Smooth muscle cell (in vitro differentiated cells): ENCODE measurements around the gene TMEM244. TPM values are rescaled to one million over a fixed set of nuclear protein-coding genes. Genes with fewer than 3 reads are reported as not detected.

Source experiments
- DNase-seq: peaks from one replicate; lab custom pipeline; 2025; ENCODE audit not compliant: unreplicated experiment; lab: John Stamatoyannopoulos, UW
- H2AFZ ChIP-seq: fragments of 200-600 bp; sonication (generic); 2 replicates; pipeline ENCODE4 v1.6.0; 2016; ENCODE audit warnings: antibody characterized with exemption, low read depth, mild to moderate bottlenecking
- H3F3A ChIP-seq: fragments of 200-600 bp; sonication (generic); 2 replicates; pipeline ENCODE4 v1.6.0; 2017; ENCODE audit warnings: antibody characterized with exemption, low read depth
- H3K27ac ChIP-seq: fragments of 200-600 bp; sonication (generic); 2 replicates; pipeline ENCODE4 v1.5.1; 2016; ENCODE audit warnings: low read depth, mild to moderate bottlenecking
- H3K27me3 ChIP-seq: fragments of 200-600 bp; sonication (generic); 2 replicates; pipeline ENCODE4 v1.6.1; 2016; ENCODE audit warnings: low read depth, mild to moderate bottlenecking
- H3K36me3 ChIP-seq: fragments of 200-600 bp; sonication (generic); 2 replicates; pipeline ENCODE4 v1.5.1; 2016; ENCODE audit warnings: low read depth
- H3K4me1 ChIP-seq: fragments of 200-600 bp; sonication (generic); 2 replicates; pipeline ENCODE4 v1.5.1; 2016; ENCODE audit warnings: low read depth
- H3K4me2 ChIP-seq: fragments of 200-600 bp; sonication (generic); 2 replicates; pipeline ENCODE4 v1.6.0; 2016; ENCODE audit warnings: mild to moderate bottlenecking
- H3K4me3 ChIP-seq: fragments of 200-600 bp; sonication (generic); 2 replicates; pipeline ENCODE4 v1.5.1; 2016; ENCODE audit warnings: mild to moderate bottlenecking
- H3K79me2 ChIP-seq: fragments of 200-600 bp; sonication (generic); 2 replicates; pipeline ENCODE4 v1.6.0; 2016; ENCODE audit warnings: low read depth, mild to moderate bottlenecking
- H3K9ac ChIP-seq: fragments of 200-600 bp; sonication (generic); 2 replicates; pipeline ENCODE4 v1.6.0; 2016; ENCODE audit warnings: low read depth
- H3K9me3 ChIP-seq: fragments of 200-600 bp; sonication (generic); replicated peaks from 2 replicates; pipeline ENCODE4 v1.5.1; 2016; ENCODE audit warnings: low read depth
- H4K20me1 ChIP-seq: fragments of 200-600 bp; sonication (generic); 2 replicates; pipeline ENCODE4 v1.6.0; 2016; ENCODE audit warnings: low read depth
- CTCF ChIP-seq: fragments of 200-600 bp; sonication (generic); IDR thresholded peaks from 2 replicates; pipeline ENCODE4 v1.5.1; 2017; ENCODE audit warnings: borderline replicate concordance, mild to moderate bottlenecking, antibody characterized with exemption; ENCODE audit not compliant: insufficient read depth, poor library complexity, severe bottlenecking
- WGBS: methylation state at CpG from one replicate; pipeline ENCODE4 v1.1.7; 2016; ENCODE audit warnings: low lambda C conversion rate; 5-methylcytosine and 5-hydroxymethylcytosine counted together
- polyA plus RNA-seq: library from polyadenylated mRNA; unstranded; fragments of >200 nt; fragmentation: Nextera tagmentation; extraction: Ambion mirVana; gene quantifications from 2 replicates; pipeline ENCODE4 v1.2.1, GENCODE V29; 2016
- total RNA-seq: library from RNA; depleted of rRNA; stranded (reverse); fragments of >200 nt; gene quantifications from 2 replicates; pipeline ENCODE4 v1.2.3, GENCODE V29; 2014

The TMEM244 gene
- total and polyA plus RNA-seq, 2 experiments from 2014 or later: not detected

- DNase-seq: no peak
- Histone ChIP-seq H3F3A (no peaks in the 10 kb centered on the region), H2AFZ (no peak overlapping the region), H3K9ac (no peak overlapping the region), H3K27me3 (peaks cover 7% of the 10 kb centered on the region), H4K20me1 (no peaks in the 10 kb centered on the region), H3K4me3 (no peak overlapping the region), H3K4me1 (no peaks in the 10 kb centered on the region), H3K79me2 (no peaks in the 10 kb centered on the region), H3K36me3 (no peaks in the 10 kb centered on the region), H3K9me3 (no peaks in the 10 kb centered on the region), H3K27ac (no peak overlapping the region), H3K4me2 (no peak overlapping the region)
- 41% methylated on average over 2 of the region's 2 CpGs for WGBS
- no peak for TF ChIP-seq CTCF
Observed at GRCh38 chr6:129872586-129872985, 11.5 kb upstream of the TMEM244 start.

GRCh38 chr6:129871221-129871620 lies 10.1 kb upstream of the TMEM244 start:
- TF ChIP-seq CTCF: no peak
- DNase-seq: no peak
- WGBS: 72% methylated on average over 3 of the region's 3 CpGs

GRCh38 chr6:129867403-129867802 lies 6.3 kb upstream of the TMEM244 start:
- H3K36me3 ChIP-seq: no peaks in the 10 kb centered on the region
- H4K20me1 ChIP-seq: no peaks in the 10 kb centered on the region
- DNase-seq: no peak
- no peak overlapping the region for H3K4me2 ChIP-seq
- no peaks in the 10 kb centered on the region for H3K27me3 ChIP-seq
- no peaks in the 10 kb centered on the region for H3K79me2 ChIP-seq
- H3K4me1 ChIP-seq: no peaks in the 10 kb centered on the region
- H3K27ac ChIP-seq: no peak overlapping the region
- no peaks in the 10 kb centered on the region for H3F3A ChIP-seq
- H3K9ac ChIP-seq: no peak overlapping the region
- H2AFZ ChIP-seq: no peak overlapping the region
- H3K9me3 ChIP-seq: no peaks in the 10 kb centered on the region
- no peak for TF ChIP-seq CTCF
- H3K4me3 ChIP-seq: no peak overlapping the region

More at GRCh38 chr6:129871221-129871620, 10.1 kb upstream of the TMEM244 start:
- Histone ChIP-seq H2AFZ (no peak overlapping the region), H3K36me3 (no peaks in the 10 kb centered on the region), H3K4me3 (no peak overlapping the region), H3K27ac (no peak overlapping the region), H3K9ac (no peak overlapping the region), H3F3A (no peaks in the 10 kb centered on the region), H4K20me1 (no peaks in the 10 kb centered on the region), H3K27me3 (peaks cover 7% of the 10 kb centered on the region), H3K79me2 (no peaks in the 10 kb centered on the region), H3K4me2 (no peak overlapping the region), H3K9me3 (no peaks in the 10 kb centered on the region), H3K4me1 (no peaks in the 10 kb centered on the region)

GRCh38 chr6:129866688-129867087 lies 5.6 kb upstream of the TMEM244 start:
- Histone ChIP-seq H3K4me3 (no peak overlapping the region), H3K4me1 (no peaks in the 10 kb centered on the region), H3K27ac (no peak overlapping the region), H3K79me2 (no peaks in the 10 kb centered on the region), H3K36me3 (no peaks in the 10 kb centered on the region), H3K27me3 (no peaks in the 10 kb centered on the region), H3K9ac (no peak overlapping the region), H3K9me3 (no peaks in the 10 kb centered on the region), H2AFZ (no peak overlapping the region), H4K20me1 (no peaks in the 10 kb centered on the region), H3K4me2 (no peak overlapping the region), H3F3A (no peaks in the 10 kb centered on the region)
- DNase-seq: no peak
- no peak for TF ChIP-seq CTCF
- 93% methylated on average over 2 of the region's 2 CpGs for WGBS
